K562 (cell line): Measurements from ENCODE around the gene LRFN4. TPM values are rescaled to one million over a fixed set of nuclear protein-coding genes. Genes with fewer than 3 reads are reported as not detected.

ENCODE experiments used
- polyA plus RNA-seq, 8 experiments: library from polyadenylated mRNA; depleted of rRNA in 4 of 8; stranded (reverse) in 5 of 8; unstranded in 3 of 8; fragments of >200 nt; fragmentation: Nextera tagmentation in 2 of 8; fragmentation: Illumina TruSeq in 1 of 8; extraction: Ambion mirVana in 2 of 8; extraction: Trizol in 1 of 8; gene quantifications; 2 replicates each; pipeline versions ENCODE4 v1.2.1 to v1.2.3, GENCODE V29; 2011 to 2014; ENCODE audit warnings: inconsistent platforms in 1 of 8, missing spikeins in 1 of 8
- total RNA-seq, 7 experiments: library from RNA; depleted of rRNA in 6 of 7; stranded (reverse); fragments of >200 nt in 6 of 7; fragmentation: Illumina TruSeq in 2 of 7; extraction: Trizol in 2 of 7; gene quantifications; 2 replicates each; pipeline versions ENCODE4 v1.2.1 to v1.2.3, GENCODE V29; 2011 to 2021; ENCODE audit warnings: low replicate concordance in 1 of 7
- TF ChIP-seq, protein P1 (sequence below): fragments of 200-600 bp; sonication (generic); IDR thresholded peaks from one replicate; pipeline ENCODE4 v1.6.1; 2012; ENCODE audit warnings: mild to moderate bottlenecking, low read depth, low read length, inconsistent platforms
- TF ChIP-seq, protein P2 (sequence below), 2 experiments: fragments of 450-650 bp; conservative IDR thresholded peaks; 2 replicates each; pipeline ENCODE4 v1.6.1; 2017; ENCODE audit warnings: mild to moderate bottlenecking in 2 of 2, moderate library complexity in 2 of 2

Gene LRFN4
- total and polyA plus RNA-seq, 9 of the 15 experiments (the other 6 are each of a cell fraction or from before 2014, with no cell fraction given) = 0.10 to 60.1 (median 6.7) TPM

DNA sequence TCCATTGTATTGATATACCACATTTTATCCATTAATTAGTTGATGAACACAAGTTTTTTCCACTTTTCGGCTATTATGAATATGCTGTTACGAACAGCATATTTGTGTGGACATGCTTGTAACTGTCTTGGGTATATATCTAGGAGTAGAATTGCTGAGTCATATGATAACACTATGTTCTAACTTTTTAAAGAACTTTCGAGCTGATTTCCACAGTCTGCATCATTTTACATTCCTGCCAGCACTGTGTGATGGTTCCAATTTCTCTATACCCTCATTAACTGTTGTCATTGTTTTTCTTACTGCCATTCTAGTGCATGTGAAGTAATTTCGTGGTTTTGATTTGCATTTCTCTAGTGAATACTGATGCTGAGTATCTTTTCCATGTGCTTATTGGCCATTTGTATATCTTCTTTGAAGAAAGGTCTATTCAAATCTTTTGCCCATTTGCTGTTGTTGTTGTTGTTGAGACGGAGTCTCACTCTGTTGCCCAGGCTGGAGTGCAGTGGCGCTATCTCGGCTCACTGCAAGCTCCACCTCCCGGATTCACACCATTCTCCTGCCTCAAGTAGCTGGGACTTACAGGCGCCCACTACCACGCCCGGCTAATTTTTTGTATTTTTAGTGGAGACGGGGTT, 21.0 kb upstream of the LRFN4 start (continued):
- TF ChIP-seq, protein P1, sequence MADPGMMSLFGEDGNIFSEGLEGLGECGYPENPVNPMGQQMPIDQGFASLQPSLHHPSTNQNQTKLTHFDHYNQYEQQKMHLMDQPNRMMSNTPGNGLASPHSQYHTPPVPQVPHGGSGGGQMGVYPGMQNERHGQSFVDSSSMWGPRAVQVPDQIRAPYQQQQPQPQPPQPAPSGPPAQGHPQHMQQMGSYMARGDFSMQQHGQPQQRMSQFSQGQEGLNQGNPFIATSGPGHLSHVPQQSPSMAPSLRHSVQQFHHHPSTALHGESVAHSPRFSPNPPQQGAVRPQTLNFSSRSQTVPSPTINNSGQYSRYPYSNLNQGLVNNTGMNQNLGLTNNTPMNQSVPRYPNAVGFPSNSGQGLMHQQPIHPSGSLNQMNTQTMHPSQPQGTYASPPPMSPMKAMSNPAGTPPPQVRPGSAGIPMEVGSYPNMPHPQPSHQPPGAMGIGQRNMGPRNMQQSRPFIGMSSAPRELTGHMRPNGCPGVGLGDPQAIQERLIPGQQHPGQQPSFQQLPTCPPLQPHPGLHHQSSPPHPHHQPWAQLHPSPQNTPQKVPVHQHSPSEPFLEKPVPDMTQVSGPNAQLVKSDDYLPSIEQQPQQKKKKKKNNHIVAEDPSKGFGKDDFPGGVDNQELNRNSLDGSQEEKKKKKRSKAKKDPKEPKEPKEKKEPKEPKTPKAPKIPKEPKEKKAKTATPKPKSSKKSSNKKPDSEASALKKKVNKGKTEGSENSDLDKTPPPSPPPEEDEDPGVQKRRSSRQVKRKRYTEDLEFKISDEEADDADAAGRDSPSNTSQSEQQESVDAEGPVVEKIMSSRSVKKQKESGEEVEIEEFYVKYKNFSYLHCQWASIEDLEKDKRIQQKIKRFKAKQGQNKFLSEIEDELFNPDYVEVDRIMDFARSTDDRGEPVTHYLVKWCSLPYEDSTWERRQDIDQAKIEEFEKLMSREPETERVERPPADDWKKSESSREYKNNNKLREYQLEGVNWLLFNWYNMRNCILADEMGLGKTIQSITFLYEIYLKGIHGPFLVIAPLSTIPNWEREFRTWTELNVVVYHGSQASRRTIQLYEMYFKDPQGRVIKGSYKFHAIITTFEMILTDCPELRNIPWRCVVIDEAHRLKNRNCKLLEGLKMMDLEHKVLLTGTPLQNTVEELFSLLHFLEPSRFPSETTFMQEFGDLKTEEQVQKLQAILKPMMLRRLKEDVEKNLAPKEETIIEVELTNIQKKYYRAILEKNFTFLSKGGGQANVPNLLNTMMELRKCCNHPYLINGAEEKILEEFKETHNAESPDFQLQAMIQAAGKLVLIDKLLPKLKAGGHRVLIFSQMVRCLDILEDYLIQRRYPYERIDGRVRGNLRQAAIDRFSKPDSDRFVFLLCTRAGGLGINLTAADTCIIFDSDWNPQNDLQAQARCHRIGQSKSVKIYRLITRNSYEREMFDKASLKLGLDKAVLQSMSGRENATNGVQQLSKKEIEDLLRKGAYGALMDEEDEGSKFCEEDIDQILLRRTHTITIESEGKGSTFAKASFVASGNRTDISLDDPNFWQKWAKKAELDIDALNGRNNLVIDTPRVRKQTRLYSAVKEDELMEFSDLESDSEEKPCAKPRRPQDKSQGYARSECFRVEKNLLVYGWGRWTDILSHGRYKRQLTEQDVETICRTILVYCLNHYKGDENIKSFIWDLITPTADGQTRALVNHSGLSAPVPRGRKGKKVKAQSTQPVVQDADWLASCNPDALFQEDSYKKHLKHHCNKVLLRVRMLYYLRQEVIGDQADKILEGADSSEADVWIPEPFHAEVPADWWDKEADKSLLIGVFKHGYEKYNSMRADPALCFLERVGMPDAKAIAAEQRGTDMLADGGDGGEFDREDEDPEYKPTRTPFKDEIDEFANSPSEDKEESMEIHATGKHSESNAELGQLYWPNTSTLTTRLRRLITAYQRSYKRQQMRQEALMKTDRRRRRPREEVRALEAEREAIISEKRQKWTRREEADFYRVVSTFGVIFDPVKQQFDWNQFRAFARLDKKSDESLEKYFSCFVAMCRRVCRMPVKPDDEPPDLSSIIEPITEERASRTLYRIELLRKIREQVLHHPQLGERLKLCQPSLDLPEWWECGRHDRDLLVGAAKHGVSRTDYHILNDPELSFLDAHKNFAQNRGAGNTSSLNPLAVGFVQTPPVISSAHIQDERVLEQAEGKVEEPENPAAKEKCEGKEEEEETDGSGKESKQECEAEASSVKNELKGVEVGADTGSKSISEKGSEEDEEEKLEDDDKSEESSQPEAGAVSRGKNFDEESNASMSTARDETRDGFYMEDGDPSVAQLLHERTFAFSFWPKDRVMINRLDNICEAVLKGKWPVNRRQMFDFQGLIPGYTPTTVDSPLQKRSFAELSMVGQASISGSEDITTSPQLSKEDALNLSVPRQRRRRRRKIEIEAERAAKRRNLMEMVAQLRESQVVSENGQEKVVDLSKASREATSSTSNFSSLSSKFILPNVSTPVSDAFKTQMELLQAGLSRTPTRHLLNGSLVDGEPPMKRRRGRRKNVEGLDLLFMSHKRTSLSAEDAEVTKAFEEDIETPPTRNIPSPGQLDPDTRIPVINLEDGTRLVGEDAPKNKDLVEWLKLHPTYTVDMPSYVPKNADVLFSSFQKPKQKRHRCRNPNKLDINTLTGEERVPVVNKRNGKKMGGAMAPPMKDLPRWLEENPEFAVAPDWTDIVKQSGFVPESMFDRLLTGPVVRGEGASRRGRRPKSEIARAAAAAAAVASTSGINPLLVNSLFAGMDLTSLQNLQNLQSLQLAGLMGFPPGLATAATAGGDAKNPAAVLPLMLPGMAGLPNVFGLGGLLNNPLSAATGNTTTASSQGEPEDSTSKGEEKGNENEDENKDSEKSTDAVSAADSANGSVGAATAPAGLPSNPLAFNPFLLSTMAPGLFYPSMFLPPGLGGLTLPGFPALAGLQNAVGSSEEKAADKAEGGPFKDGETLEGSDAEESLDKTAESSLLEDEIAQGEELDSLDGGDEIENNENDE = no peak
- TF ChIP-seq, protein P2, sequence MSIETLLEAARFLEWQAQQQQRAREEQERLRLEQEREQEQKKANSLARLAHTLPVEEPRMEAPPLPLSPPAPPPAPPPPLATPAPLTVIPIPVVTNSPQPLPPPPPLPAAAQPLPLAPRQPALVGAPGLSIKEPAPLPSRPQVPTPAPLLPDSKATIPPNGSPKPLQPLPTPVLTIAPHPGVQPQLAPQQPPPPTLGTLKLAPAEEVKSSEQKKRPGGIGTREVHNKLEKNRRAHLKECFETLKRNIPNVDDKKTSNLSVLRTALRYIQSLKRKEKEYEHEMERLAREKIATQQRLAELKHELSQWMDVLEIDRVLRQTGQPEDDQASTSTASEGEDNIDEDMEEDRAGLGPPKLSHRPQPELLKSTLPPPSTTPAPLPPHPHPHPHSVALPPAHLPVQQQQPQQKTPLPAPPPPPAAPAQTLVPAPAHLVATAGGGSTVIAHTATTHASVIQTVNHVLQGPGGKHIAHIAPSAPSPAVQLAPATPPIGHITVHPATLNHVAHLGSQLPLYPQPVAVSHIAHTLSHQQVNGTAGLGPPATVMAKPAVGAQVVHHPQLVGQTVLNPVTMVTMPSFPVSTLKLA (conservative IDR thresholded peaks at IDR 0.05) = peak in 1 of 2 experiments; percentile 49; a peak in 2 of 4 replicates
